ENCODE measurements around the gene IGFL3. TPM values are rescaled to one million over a fixed set of nuclear protein-coding genes. Genes with fewer than 3 reads are reported as not detected.

IGFL3 gene
- total RNA-seq, 1 experiment from 2014 or later = not detected

- Histone ChIP-seq H3K23me2 (ENCODE audit: insufficient read length, low read depth, low read length, poor library complexity, severe bottlenecking) (peaks cover 8% of the 10 kb centered on the region), H3K27me3 (ENCODE audit: insufficient read depth, low read length) (peaks cover 5% of the 10 kb centered on the region; the same call in 1 of the 2 replicates), H3K18ac (ENCODE audit: insufficient read length, low read depth, low read length) (no peak overlapping the region), H2AK5ac (ENCODE audit: insufficient read length, low read length) (no peak overlapping the region), H3K9me3 (ENCODE audit: control insufficient read depth, low read depth, low read length) (no peaks in the 10 kb centered on the region), H3K4me2 (ENCODE audit: insufficient read depth, insufficient read length, low read length) (no peak overlapping the region), H3K79me2 (ENCODE audit: insufficient read depth, low read length) (no peaks in the 10 kb centered on the region), H4K5ac (ENCODE audit: insufficient read length, low read depth, low read length) (no peak overlapping the region), H4K91ac (ENCODE audit: insufficient read length, low read depth, low read length) (no peak overlapping the region), H2BK20ac (ENCODE audit: low read depth, low read length, poor library complexity, severe bottlenecking) (no peak overlapping the region), H3K79me1 (ENCODE audit: insufficient read depth, low read depth, low read length, poor library complexity, severe bottlenecking) (no peaks in the 10 kb centered on the region), H3K4ac (ENCODE audit: low read depth, low read length) (no peak overlapping the region), H2BK120ac (ENCODE audit: low read depth, low read length, poor library complexity, severe bottlenecking) (no peak overlapping the region), H3K56ac (ENCODE audit: insufficient read length, low read depth, low read length) (no peak overlapping the region), H3K9ac (ENCODE audit: extremely low read depth, insufficient read length, low read length) (no peak overlapping the region), H2AFZ (ENCODE audit: low read length) (no peak overlapping the region), H3K23ac (ENCODE audit: insufficient read length, low read depth, low read length) (no peak overlapping the region), H3K14ac (ENCODE audit: insufficient read depth, low read length) (no peak overlapping the region), H4K20me1 (ENCODE audit: control insufficient read depth, insufficient read depth, insufficient read length) (no peaks in the 10 kb centered on the region), H3K4me1 (ENCODE audit: insufficient read depth, low read length) (0 out of 2 replicates have a peak, but pooled peaks cover 2% of the 10 kb centered on the region), H3K27ac (ENCODE audit: insufficient read length, low read depth, low read length) (no peak overlapping the region), H2BK12ac (ENCODE audit: insufficient read length, low read depth, low read length) (no peak overlapping the region), H2BK5ac (ENCODE audit: insufficient read length, low read length) (no peak overlapping the region), H2BK15ac (ENCODE audit: low read depth, low read length) (no peak overlapping the region), H3T11ph (ENCODE audit: low read length) (no peak overlapping the region), H4K8ac (replicated peaks; ENCODE audit: insufficient read length, low read depth, low read length) (no peak overlapping the region)
- Mint-ChIP-seq H3K9me3 (peaks cover 0 to 8% of the 10 kb centered on the region in 2 experiments; a peak in 2 of 5 replicates), H3K27me3 (ENCODE audit: low read depth) (peaks cover 68% of the 10 kb centered on the region), H3K4me3 (peak overlapping the region in 1 of 2 experiments; percentile 83; a peak in 2 of 5 replicates), H3K4me1 (peaks cover 9 to 14% of the 10 kb centered on the region in 2 experiments), H3K27ac (no peak overlapping the region), H3K36me3 (ENCODE audit: insufficient read depth in 1 of 3, low read depth in 3 of 3) (no peaks in the 10 kb centered on the region; a peak in 1 of 7 replicates)
- no peak for DNase-seq
- peak; percentile 9; the same call in 2 of the 3 replicates for TF ChIP-seq CTCF (conservative IDR thresholded peaks at IDR 0.05)
- WGBS (ENCODE audit: extremely low coverage, insufficient read length, low lambda C conversion rate) = no CpG with 5 or more reads among the region's 6 CpGs
Observed at GRCh38 chr19:46077815-46078167, 46.7 kb downstream of the IGFL3 start.

All from H9 (cell line).